ENCODE results near the gene ROBO4.

Gene ROBO4

DNA sequence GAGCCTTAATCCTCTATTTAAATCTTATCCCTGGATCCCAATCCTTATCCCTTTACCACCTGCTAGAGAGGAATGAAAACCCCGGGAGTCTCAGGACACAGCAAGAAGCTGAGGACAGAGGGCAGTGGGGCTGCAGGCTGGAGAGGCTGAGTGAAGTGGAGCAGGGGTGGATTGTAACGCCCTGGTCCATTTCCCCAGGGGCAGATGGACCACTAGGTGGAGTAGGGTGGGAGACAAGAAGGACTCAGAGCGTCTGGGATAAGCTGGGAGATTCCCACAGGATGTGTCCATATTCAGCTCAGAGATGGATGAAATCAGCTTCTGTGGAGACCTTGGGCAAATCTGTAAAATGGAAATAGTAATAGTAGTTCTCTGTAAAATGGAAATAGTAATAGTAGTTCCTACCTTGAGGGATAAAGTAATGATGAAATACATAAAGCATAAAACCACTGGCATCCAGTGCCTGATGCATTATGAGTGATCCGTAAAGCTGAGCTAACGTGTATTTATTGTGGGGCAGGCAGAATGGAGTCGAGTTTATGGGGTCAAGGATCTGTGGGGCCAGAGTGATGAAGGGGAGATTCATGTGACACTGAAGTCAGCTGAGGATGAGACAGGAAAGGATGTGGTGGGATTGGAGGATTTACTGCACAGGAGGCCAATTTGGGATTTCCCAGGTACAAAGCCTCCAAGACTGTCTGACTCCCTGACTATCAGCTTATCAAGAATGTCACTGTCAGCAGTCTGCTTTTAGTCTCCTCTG lies 1.9 kb upstream of the ROBO4 start:
- H3K4me1 ChIP-seq (ENCODE audit: insufficient read depth, low read length) = peaks cover 24% of the 10 kb centered on the region
- H3K36me3 ChIP-seq (ENCODE audit: insufficient read depth, low read length) = no peaks in the 10 kb centered on the region

DNA sequence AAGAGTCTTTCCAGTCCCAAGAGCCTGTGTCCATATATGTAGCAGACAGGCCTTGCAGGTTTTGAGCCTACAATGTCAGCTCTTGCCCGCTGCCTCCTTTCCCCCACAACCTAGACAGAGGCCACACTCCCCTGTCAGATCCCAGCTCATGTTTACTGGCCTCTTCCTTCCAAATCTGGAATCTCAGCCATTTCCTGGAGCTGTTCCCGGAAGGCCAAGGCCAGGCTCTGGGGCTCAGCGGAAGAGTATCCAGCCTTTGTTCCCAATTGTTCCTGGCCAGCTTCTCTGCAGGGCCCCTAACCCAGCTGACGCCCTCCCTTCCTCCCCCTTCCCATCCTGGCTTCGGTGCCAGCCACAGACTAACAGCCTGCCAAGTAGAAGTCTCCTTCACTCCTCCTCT lies 1.0 kb upstream of the ROBO4 start:
- Histone ChIP-seq H3K36me3 (ENCODE audit: insufficient read depth, low read length) (no peaks in the 10 kb centered on the region), H3K4me1 (ENCODE audit: insufficient read depth, low read length) (peaks cover 24% of the 10 kb centered on the region), H3K9me3 (ENCODE audit: control insufficient read depth, insufficient read depth, low read length) (no peaks in the 10 kb centered on the region), H3K9ac (ENCODE audit: low read depth, low read length) (no peak overlapping the region)

More for the DNA sequence above, 1.9 kb upstream of the ROBO4 start:
- no peak overlapping the region for H3K9ac ChIP-seq (ENCODE audit: low read depth, low read length)
- H3K9me3 ChIP-seq (ENCODE audit: control insufficient read depth, insufficient read depth, low read length) = no peaks in the 10 kb centered on the region

DNA sequence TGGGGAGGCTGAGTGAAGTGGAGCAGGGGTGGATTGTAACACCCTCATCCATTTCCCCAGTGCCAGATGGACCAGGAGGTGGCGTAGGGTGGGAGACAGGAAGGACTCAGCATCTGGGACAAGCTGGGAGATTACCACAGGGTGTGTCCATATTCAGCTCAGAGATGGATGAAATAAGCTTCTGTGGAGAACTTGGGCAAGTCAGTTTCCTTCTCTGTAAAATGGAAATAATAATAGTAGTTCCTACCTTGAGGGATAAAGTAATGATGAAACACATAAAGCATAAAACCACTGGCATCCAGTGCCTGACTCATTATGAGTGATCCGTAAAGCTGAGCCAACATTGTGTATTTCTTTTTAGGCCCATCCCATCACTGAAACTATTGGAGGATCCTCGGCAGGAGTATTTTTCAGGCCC lies 607 bp upstream of the ROBO4 start:
- no peaks in the 10 kb centered on the region for H3K36me3 ChIP-seq (ENCODE audit: insufficient read depth, low read length)
- no peak overlapping the region for H3K9ac ChIP-seq (ENCODE audit: low read depth, low read length)
- peaks cover 24% of the 10 kb centered on the region for H3K4me1 ChIP-seq (ENCODE audit: insufficient read depth, low read length)
- no peaks in the 10 kb centered on the region for H3K9me3 ChIP-seq (ENCODE audit: control insufficient read depth, insufficient read depth, low read length)

DNA sequence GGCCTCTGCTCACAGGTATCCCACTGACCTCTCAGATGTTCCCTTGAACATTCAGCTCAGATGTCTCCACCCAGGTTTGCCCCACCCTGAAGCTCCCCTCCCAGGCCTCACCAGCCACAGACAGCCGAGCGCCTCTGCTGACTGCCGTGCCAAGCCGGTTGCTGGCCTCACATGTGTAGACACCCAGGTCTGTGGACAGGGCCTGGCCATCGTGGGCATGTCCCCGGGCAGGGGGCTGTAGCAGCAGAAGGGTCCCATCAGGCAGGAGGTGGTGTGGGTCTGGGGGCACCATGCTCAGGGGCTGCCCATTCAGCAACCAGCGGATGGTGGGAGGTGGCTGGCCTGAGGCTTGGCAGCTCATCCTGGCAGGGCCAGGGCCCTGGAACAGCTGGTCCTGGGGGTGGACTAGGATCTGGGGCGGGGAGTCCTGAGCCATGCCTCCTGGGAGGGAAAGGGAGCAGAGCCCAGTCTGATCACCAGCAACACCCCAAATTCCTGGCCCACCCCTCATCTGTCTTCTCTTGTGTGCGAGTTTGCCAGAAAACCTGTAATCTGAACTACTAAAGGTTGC lies 759 bp downstream of the ROBO4 start:
- Histone ChIP-seq H3K9ac (ENCODE audit: low read depth, low read length) (no peak overlapping the region), H3K36me3 (ENCODE audit: insufficient read depth, low read length) (no peaks in the 10 kb centered on the region), H3K9me3 (ENCODE audit: control insufficient read depth, insufficient read depth, low read length) (no peaks in the 10 kb centered on the region), H3K4me1 (ENCODE audit: insufficient read depth, low read length) (peaks cover 24% of the 10 kb centered on the region)

DNA sequence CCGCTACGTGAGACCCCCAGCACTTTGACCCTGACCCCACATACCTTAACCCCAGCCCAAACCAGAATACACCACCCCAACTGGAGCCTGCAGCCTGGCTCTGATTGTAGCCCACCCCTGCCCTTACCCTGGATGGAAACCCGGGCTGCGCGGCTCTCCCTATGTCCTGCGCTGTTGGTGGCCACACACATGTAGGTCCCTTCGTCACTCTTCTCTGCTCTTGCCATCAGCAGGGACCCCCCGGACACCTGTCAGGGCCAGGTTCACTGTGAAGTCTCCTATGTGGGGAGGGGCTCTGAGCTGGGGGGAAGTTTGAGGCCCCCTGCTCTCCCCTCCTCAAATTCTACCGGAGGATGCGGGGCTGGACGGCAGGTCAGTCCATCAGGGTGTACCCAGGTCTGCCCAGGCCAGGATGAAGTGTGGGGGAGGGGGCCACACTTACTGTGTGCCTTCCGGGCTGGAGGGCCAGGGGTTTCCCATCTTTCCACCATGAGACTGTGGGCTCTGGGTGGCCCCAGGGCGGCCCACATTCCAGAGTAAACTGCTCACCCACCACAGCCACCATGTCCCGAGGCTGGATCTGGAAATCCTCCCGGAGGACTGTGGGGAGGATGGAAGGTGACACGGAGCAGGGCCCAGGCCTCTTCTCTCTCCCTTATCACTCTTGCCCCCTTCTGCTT lies 1.5 kb downstream of the ROBO4 start:
- Histone ChIP-seq H3K4me1 (ENCODE audit: insufficient read depth, low read length) (peaks cover 24% of the 10 kb centered on the region), H3K9ac (ENCODE audit: low read depth, low read length) (no peak overlapping the region), H3K36me3 (ENCODE audit: insufficient read depth, low read length) (no peaks in the 10 kb centered on the region), H3K9me3 (ENCODE audit: control insufficient read depth, insufficient read depth, low read length) (no peaks in the 10 kb centered on the region)

DNA sequence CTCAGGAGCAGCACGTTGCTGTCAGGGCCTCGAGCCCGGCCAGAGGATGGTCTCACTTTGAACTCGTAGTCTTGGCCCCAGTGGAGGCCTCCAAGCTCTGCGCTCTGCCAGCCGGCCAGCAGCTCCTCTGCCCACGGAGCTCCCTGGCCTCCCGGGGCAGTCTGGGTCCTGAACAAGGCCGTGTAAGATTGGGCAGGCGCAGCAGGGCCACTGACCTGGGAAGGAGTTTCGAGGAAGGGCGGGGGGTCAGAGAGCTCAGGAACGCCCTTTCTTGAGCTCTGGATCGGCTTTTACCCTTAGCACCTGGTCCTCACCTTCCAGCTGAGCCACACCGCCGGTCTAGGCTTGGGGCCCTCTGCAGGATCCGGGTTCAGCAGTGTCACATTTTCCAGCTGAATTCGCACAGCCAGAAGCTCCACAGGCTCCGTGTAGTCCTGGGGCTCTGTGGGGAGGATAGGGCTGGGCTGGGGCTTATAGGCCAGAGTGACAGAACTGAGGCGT lies 2.1 kb downstream of the ROBO4 start:
- H3K36me3 ChIP-seq (ENCODE audit: insufficient read depth, low read length) = no peaks in the 10 kb centered on the region
- no peaks in the 10 kb centered on the region for H3K9me3 ChIP-seq (ENCODE audit: control insufficient read depth, insufficient read depth, low read length)
- H3K9ac ChIP-seq (ENCODE audit: low read depth, low read length) = no peak overlapping the region
- peaks cover 20% of the 10 kb centered on the region for H3K4me1 ChIP-seq (ENCODE audit: insufficient read depth, low read length)

DNA sequence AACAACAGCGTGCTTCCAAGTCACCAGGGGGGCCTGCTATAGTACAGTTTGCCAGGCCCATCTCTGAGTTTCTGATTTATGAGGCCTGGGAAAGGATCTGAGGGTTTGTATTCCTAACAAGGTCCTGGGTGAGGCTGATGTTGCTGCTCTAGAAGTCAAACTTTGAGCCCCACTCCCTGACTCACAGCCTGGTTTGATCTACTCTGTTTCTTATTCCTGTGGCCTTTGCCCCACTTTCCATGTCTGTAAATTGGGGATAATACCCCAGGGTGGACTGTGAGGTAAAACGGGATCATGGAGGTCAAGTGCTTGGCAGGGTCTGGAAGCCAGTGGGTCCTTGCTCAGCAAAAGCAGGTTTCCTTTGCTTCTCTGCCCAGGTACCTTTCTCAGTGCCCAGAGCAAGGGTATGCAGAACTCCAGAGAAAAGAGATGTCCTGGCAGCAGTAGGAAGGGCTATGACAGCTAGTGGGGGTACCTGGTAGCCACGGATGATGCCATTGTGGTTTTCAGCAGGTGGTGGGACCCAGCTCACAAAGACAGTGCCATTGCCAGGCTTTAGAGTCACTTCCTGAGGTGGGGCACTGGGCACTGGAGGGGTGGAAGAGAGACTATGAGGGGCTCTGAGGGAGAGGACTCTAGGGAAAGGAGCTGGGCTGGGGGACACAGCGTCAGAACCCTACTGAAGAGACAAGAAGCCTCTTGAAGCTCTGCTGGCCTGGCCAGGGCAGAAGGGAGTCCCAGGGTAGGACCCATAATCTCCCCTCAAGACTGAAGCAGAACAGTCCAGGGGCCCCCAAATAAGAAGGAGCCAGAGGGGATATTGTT lies 2.8 kb downstream of the ROBO4 start:
- Histone ChIP-seq H3K4me1 (ENCODE audit: insufficient read depth, low read length) (peaks cover 14% of the 10 kb centered on the region), H3K9ac (ENCODE audit: low read depth, low read length) (no peak overlapping the region), H3K9me3 (ENCODE audit: control insufficient read depth, insufficient read depth, low read length) (no peaks in the 10 kb centered on the region), H3K36me3 (ENCODE audit: insufficient read depth, low read length) (no peaks in the 10 kb centered on the region)

DNA sequence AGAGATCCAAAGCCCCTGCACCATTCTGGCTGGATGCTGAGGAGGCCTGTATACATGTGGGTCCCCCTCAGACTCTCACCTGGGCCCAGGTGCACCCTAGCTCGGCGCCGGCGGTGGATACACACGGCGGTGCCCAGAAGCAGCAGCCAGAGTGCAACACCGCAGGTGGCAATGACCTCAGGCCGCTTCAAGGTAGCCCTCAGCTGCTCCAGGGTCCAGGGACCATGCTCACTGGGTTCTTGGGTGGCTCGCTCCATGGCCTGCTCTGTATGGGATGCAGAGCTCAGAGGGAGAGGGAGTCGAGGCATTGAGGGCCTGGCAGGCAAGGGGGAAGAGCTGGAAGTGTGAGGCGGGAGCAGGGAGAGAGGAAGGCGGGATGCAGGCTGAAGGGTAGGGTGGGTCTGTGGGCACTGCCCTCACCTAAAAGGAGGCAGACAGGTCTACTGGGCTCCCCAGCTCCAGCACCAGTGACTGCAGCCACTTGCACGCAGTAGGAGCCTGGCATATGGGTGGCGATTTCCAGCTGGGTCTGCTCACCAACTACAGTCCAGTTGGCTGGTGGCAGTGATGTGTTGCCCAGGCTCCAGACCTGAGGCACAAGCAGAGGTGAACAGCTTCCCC lies 3.8 kb downstream of the ROBO4 start:
- Histone ChIP-seq H3K9me3 (ENCODE audit: control insufficient read depth, insufficient read depth, low read length) (no peaks in the 10 kb centered on the region), H3K36me3 (ENCODE audit: insufficient read depth, low read length) (no peaks in the 10 kb centered on the region), H3K9ac (ENCODE audit: low read depth, low read length) (no peak overlapping the region), H3K4me1 (ENCODE audit: insufficient read depth, low read length) (peaks cover 9% of the 10 kb centered on the region; the same call in 1 of the 2 replicates)

DNA sequence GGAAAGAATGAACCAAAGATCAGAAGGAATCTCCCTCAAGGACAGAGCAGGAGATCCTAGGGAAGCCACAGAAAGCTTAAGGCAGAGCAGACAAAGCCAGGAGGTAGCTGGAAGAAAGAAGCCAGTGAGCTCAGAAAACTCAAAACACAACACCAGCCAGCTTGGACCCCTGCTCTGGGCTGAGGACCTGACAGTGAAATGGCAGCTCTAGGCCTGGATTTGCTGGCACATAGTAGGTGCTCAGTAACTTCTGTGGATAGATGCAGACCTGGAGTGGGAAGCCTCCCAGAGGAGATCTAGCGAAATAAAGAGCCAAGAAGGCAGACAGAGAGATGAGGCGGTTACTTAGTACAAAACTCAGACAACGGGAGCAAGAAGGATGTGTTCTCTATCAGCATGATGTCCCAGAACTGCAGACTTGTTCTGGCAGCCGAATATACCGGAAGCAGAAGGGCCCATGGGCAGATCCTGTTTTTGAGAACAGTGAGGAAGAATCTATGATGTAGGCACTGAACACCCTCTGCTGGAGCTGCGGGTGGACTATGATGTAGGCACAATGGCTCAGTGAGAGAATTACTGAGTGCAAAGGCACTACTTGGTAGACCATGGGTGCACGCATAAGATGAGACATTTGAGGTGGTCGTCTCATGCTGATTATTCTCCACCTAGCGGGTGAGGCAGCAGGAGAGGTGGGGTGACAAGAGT lies 4.8 kb downstream of the ROBO4 start:
- H3K9ac ChIP-seq (ENCODE audit: low read depth, low read length) = no peak overlapping the region
- no peaks in the 10 kb centered on the region for H3K9me3 ChIP-seq (ENCODE audit: control insufficient read depth, insufficient read depth, low read length)
- H3K36me3 ChIP-seq (ENCODE audit: insufficient read depth, low read length) = no peaks in the 10 kb centered on the region
- peaks cover 1% of the 10 kb centered on the region; the same call in 1 of the 2 replicates for H3K4me1 ChIP-seq (ENCODE audit: insufficient read depth, low read length)

DNA sequence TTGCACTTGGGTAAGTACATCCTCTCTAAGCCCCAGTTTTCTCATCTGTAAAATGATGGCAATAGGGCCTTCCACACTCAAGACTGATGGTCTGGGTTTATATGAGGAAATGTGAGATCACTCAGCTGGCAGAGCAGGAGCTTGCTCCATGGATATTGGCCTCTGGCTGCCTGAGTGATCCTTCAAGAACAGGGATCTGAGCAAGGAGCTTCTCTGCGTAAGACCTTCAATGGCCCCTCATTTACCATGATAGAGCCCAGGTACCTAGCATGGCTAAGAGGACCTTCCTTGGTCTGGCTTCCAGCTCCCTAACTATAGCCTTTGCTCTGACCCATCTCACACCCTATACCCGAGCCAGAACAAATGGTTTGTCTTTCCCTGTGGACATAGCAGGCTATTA lies 5.5 kb downstream of the ROBO4 start:
- no peaks in the 10 kb centered on the region; the same call in 1 of the 2 replicates for H3K4me1 ChIP-seq (ENCODE audit: insufficient read depth, low read length)
- H3K9ac ChIP-seq (ENCODE audit: low read depth, low read length) = no peak overlapping the region
- no peaks in the 10 kb centered on the region for H3K9me3 ChIP-seq (ENCODE audit: control insufficient read depth, insufficient read depth, low read length)
- no peaks in the 10 kb centered on the region for H3K36me3 ChIP-seq (ENCODE audit: insufficient read depth, low read length)

DNA sequence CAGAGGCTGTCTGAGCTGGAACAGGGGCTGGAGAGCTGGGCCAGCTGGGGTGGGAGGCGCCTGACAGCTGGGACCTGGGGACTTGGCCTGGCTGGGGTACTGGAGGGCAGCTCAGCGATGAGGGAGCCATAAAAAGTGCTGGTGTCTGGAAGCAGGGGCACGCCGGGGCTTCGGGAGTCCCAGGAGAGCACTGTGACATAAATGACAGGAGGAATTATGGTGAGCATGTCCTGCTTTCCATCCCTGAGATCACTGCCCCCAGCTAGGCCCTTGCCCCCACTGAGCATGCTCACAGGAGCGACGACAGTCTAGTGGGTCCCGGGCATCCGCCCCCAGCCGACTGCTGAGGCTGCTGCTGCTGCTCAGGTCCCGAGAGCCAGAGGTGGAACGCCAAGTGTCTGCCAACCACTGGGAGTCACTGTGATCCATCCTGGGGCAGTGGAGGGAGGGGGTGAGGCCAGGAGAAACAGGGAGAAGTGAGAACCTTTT lies 6.2 kb downstream of the ROBO4 start:
- H3K4me1 ChIP-seq (ENCODE audit: insufficient read depth, low read length) = no peaks in the 10 kb centered on the region; the same call in 1 of the 2 replicates
- H3K9ac ChIP-seq (ENCODE audit: low read depth, low read length) = no peak overlapping the region
- no peaks in the 10 kb centered on the region for H3K9me3 ChIP-seq (ENCODE audit: control insufficient read depth, insufficient read depth, low read length)
- no peaks in the 10 kb centered on the region for H3K36me3 ChIP-seq (ENCODE audit: insufficient read depth, low read length)

DNA sequence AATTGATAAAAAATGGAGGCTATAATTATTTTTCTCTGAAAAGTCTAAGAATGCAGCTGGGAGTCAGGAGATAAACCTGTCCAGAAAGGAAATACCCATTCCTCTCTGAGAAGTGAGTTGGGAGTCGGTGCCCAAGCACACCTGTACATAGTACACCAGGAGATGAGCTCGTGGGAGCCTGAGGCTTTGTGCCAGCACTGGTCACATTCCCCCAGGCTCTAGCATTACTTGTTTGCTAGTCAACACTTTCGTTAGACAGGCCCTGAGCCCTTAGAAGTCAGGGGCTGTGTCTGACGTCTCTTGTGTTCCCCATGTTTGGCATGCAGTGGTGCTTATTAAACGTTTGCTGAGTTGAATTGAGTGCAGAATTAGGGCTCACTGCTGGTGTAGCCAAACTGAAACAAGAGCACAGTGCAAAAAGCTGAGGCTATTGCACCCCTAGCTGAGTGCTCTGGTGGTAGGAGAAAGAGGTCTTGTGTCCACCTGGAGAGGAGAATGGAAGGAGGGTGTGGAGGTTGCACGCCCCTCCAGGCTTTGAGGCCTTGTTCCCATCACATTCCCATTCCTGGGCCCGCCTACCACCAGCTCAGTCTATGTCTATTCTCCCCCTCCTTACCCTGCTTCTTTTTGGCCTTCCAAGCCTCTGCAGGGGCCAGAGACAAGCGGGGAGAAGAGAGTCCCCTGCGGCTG lies 6.8 kb downstream of the ROBO4 start:
- H3K4me1 ChIP-seq (ENCODE audit: insufficient read depth, low read length) = no peaks in the 10 kb centered on the region; the same call in 1 of the 2 replicates
- H3K9ac ChIP-seq (ENCODE audit: low read depth, low read length) = no peak overlapping the region
- H3K9me3 ChIP-seq (ENCODE audit: control insufficient read depth, insufficient read depth, low read length) = no peaks in the 10 kb centered on the region
- H3K36me3 ChIP-seq (ENCODE audit: insufficient read depth, low read length) = no peaks in the 10 kb centered on the region

DNA sequence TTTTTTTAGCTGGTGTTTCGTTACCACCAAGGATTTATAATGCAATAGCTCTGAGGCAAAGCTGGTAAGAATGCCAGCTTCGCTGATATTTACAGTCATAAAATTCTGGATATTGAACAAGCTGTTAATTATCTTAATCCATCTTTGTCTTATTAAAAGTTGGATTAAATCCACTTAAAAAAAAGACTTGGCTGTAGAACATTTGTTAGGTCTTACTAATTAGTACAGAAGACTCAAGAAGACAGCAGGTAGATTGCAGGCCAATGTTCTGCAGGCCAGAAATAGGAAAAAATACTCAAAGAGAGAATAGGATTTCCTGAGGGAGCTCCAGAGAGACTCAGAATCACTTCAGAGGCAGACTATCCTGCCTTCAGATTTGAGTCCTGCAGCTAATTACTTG lies 7.5 kb downstream of the ROBO4 start:
- H3K9me3 ChIP-seq (ENCODE audit: control insufficient read depth, insufficient read depth, low read length) = no peaks in the 10 kb centered on the region
- no peaks in the 10 kb centered on the region for H3K36me3 ChIP-seq (ENCODE audit: insufficient read depth, low read length)
- no peaks in the 10 kb centered on the region; the same call in 1 of the 2 replicates for H3K4me1 ChIP-seq (ENCODE audit: insufficient read depth, low read length)
- H3K9ac ChIP-seq (ENCODE audit: low read depth, low read length) = no peak overlapping the region

Data from ES-I3 (cell line).